Spleen (tissue), 11 donors: ENCODE measurements around the gene TBC1D13. TPM values are rescaled to one million over a fixed set of nuclear protein-coding genes. Genes with fewer than 3 reads are reported as not detected.

Experiments used
- DNase-seq: peaks from one replicate; pipeline ENCODE4 v3.0.0-alpha.2; 2020
- H3K27ac ChIP-seq, 8 donors: fragments of 200-600 bp; sonication (generic) in 7 of 8; 1 replicate in 4 of 8; 2 replicates in 4 of 8; pipeline versions ENCODE4 v1.5.0 to v1.8.0; 2016 to 2021; ENCODE audit warnings: inconsistent platforms in 4 of 8, mild to moderate bottlenecking in 4 of 8, moderate library complexity in 1 of 8
- H3K27me3 ChIP-seq, 7 donors: fragments of 200-600 bp; sonication (generic) in 6 of 7; replicated peaks in 1 of 7; 1 replicate in 4 of 7; 2 replicates in 3 of 7; pipeline versions ENCODE4 v1.5.0 to v1.8.0; 2016 to 2021; ENCODE audit warnings: inconsistent platforms in 3 of 7, mild to moderate bottlenecking in 1 of 7
- H3K36me3 ChIP-seq, 6 donors: fragments of 200-600 bp; sonication (generic) in 5 of 6; 1 replicate in 4 of 6; 2 replicates in 2 of 6; pipeline versions ENCODE4 v1.5.0 to v1.8.0; 2016 to 2021; ENCODE audit warnings: inconsistent platforms in 2 of 6
- H3K4me1 ChIP-seq, 6 donors: fragments of 200-600 bp; sonication (generic) in 5 of 6; 1 replicate in 3 of 6; 2 replicates in 3 of 6; pipeline versions ENCODE4 v1.5.0 to v1.8.0; 2016 to 2021; ENCODE audit warnings: inconsistent platforms in 3 of 6
- H3K4me3 ChIP-seq, 8 donors: fragments of 200-600 bp; sonication (generic) in 7 of 8; 1 replicate in 4 of 8; 2 replicates in 4 of 8; pipeline versions ENCODE4 v1.5.0 to v1.8.0; 2016 to 2021; ENCODE audit warnings: inconsistent platforms in 4 of 8, mild to moderate bottlenecking in 4 of 8, moderate library complexity in 2 of 8
- H3K9me3 ChIP-seq, 8 donors: fragments of 200-600 bp; sonication (generic) in 7 of 8; 1 replicate in 4 of 8; 2 replicates in 4 of 8; pipeline versions ENCODE4 v1.5.0 to v1.8.0; 2016 to 2021; ENCODE audit warnings: inconsistent platforms in 4 of 8
- POLR2A ChIP-seq, 3 donors: fragments of 450-650 bp; IDR thresholded peaks; one replicate each; pipeline ENCODE4 v1.5.1; 2017; ENCODE audit warnings: antibody characterized with exemption in 3 of 3, mild to moderate bottlenecking in 1 of 3
- POLR2AphosphoS5 ChIP-seq, 3 donors: sonication (generic); formaldehyde crosslinking; IDR thresholded peaks; one replicate each; pipeline ENCODE4 v1.5.1; 2017; ENCODE audit warnings: antibody characterized with exemption in 3 of 3
- WGBS, 5 donors: extraction: QIAGEN DNeasy Blood & Tissue Kit in 3 of 5; methylation state at CpG; one replicate each; pipeline versions ENCODE4 v1.1.5 to v1.1.7; 2013 to 2018; 5-methylcytosine and 5-hydroxymethylcytosine counted together
- intact Hi-C: fragments of 100-400 bp; cut with DNase I; formaldehyde crosslinking; loops from one replicate; pipeline ENCODE4 v1.15.0; 2023; ENCODE audit warnings: low total_unique reads
- polyA plus RNA-seq, 3 donors: library from polyadenylated mRNA; stranded (reverse); fragments of 200-250 nt; gene quantifications; one replicate each; pipeline ENCODE4 v1.2.1, GENCODE V29; 2013
- total RNA-seq, 7 donors: library from RNA; depleted of rRNA in 3 of 7; stranded (reverse); fragments of >200 nt in 3 of 7; fragmentation: NEBNext Ultra II Directional in 4 of 7; extraction: Animal tissue kit (Norgen Biotek cat#: 25700) in 4 of 7; gene quantifications; one replicate each; pipeline versions ENCODE4 v1.1.0 to v1.2.1, GENCODE V29; 2016 to 2021
- TF ChIP-seq, protein P1 (sequence below), 11 experiments: fragments of 200-600 bp in 7 of 11; fragments of 450-650 bp in 4 of 11; sonication (generic) in 4 of 11; IDR thresholded peaks in 8 of 11; conservative IDR thresholded peaks in 3 of 11; 1 replicate in 7 of 11; 2 replicates in 4 of 11; pipeline versions ENCODE4 v1.4.0 to v1.8.0; 2016 to 2021; ENCODE audit warnings: antibody characterized with exemption in 11 of 11, inconsistent platforms in 4 of 11, mild to moderate bottlenecking in 1 of 11
- donor health status: healthy with polysubstance abuse.
- donor health status: DM: no; HTN: no; CAD: no; lungs with moderate emphysema.
- donor health status: DM: no; HTN: no; CAD: no.
- donor health status: Bipolar disorder and iron deficiency.
- donor health status: healthy.
- donor health status: DM: no; HTN: no; CAD: no.
- donor health status: DM: yes; HTN: yes; CAD: no.

Gene TBC1D13
- total and polyA plus RNA-seq, 10 donors: 10.8 to 34.2 (median 23.9) TPM

DNA sequence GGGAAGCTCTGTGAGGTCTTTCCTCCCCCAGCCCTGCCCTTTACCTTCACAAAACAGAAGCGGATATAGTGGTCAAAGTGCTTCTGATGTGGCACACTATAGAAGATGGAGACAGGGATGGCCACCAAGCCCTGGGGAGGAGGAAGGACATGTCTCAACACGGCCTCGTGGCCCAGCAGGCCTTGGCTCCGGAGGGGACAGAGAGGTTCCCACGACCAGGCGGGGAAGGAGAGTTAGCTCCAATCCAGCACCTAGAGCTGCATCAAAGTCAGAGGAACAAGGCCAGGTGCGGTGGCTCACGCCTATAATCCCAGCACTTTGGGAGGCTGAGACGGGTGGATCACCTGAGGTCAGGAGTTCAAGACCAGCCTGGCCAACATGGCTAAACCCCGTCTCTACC, 46.6 kb downstream of the TBC1D13 start:
- no peak for DNase-seq
- Histone ChIP-seq H3K36me3 (peaks cover 0 to 45% (median 6%) of the 10 kb centered on the region in 6 donors), H3K9me3 (no peaks in the 10 kb centered on the region), H3K4me1 (peaks cover 3 to 18% (median 12%) of the 10 kb centered on the region in 6 donors), H3K27ac (no peak overlapping the region), H3K4me3 (no peak overlapping the region), H3K27me3 (no peaks in the 10 kb centered on the region)
- WGBS, 5 donors: 94 to 97% (median 95%) methylated on average over 9 to 10 of the region's 10 CpGs
- TF ChIP-seq POLR2A (IDR thresholded peaks at IDR 0.05) (no peak), POLR2AphosphoS5 (IDR thresholded peaks at IDR 0.05) (no peak)
- TF ChIP-seq, protein P1, sequence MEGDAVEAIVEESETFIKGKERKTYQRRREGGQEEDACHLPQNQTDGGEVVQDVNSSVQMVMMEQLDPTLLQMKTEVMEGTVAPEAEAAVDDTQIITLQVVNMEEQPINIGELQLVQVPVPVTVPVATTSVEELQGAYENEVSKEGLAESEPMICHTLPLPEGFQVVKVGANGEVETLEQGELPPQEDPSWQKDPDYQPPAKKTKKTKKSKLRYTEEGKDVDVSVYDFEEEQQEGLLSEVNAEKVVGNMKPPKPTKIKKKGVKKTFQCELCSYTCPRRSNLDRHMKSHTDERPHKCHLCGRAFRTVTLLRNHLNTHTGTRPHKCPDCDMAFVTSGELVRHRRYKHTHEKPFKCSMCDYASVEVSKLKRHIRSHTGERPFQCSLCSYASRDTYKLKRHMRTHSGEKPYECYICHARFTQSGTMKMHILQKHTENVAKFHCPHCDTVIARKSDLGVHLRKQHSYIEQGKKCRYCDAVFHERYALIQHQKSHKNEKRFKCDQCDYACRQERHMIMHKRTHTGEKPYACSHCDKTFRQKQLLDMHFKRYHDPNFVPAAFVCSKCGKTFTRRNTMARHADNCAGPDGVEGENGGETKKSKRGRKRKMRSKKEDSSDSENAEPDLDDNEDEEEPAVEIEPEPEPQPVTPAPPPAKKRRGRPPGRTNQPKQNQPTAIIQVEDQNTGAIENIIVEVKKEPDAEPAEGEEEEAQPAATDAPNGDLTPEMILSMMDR (IDR thresholded peaks at IDR 0.05 in 8 of 11, conservative IDR thresholded peaks at IDR 0.05 in 3 of 11): no peak
- intact Hi-C loops: no loop called here

DNA sequence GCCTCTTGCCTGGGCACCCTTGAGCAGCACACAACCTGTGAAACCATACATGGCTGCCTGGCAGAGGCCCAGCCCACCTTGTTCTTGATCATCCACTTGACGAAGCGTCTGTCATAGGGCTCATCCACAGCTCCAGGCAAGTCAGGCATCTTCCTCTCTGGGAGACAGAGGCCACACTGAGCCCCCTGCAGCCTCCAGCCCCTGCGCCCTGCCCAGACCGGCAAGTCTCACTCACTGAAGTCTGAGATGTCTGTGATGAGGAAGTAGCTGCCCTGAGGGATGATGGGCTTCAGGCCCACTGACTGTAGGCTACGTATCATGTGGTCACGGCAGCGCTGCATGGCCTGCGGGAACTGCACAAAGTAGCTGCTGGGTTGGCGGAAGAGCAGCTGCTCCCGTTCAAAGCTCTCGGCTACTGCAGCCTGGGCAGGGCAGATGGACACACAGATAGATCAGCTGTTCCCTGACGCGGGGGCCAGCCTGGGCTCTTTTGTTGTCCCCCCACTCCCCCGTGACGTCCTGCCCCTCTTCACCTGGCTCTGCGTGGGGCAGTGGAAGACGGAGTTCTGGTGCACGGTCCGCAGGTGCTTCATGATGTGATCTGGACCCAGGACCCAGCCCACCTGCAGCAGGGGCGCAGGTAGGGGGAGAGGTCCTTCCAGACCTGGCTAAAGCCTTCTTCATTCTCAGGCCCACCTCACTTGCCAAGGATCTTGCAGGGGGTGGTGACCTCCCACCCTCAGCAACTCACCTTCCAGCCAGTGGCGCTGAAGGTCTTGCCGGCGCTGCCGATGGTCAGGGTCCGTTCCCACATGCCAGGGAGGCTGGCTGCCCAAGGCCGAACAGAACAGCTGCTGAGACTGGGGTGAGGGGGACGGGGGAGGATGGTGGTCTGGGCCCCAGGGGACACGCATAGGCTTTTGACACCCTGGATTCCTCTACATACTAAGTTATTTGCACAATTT, 48.5 kb downstream of the TBC1D13 start:
- peaks cover 0 to 2% (median 0%) of the 10 kb centered on the region in 6 donors for H3K4me1 ChIP-seq
- 91 to 98% (median 94%) methylated on average over 13 to 28 of the region's 28 CpGs for WGBS, 5 donors
- DNase-seq: peak; percentile 57

DNA sequence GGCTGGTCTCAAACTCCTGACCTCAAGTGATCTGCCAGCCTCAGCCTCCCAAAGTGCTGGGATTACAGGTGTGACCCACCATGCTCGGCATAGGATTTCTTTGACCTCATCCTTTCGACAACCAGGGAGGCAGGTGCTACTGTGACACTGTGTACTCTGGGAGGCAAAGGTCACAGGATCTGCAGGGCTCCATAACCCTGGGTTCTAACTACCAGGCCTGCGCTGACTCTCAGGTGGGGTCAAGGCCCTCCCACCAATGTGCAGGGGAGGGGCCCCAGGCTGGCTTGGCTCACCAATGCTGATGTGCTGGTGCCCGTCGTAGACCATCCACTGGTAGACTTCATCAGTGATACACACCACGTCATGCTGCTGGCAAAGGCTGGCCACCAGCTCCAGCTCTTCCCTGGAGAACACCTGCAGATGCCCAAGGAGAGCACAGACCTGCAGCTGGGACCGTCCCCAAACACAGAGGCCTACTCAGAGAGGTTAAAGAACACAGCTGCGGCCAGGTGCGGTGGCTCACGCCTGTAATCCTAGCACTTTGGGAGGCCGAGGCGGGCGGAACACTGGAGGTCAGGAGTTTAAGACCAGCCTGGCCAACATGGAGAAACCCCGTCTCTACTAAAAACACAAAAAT, 49.6 kb downstream of the TBC1D13 start:
- WGBS, 5 donors: 90 to 98% (median 93%) methylated on average over 10 to 14 of the region's 14 CpGs
- peaks cover 0 to 68% (median 6%) of the 10 kb centered on the region in 6 donors for H3K36me3 ChIP-seq
- no peaks in the 10 kb centered on the region for H3K27me3 ChIP-seq
- H3K4me1 ChIP-seq: no peaks in the 10 kb centered on the region
- intact Hi-C loops: no loop called here
- no peaks in the 10 kb centered on the region for H3K9me3 ChIP-seq
- peak; percentile 51 for DNase-seq
- no peak overlapping the region for H3K4me3 ChIP-seq
- no peak for TF ChIP-seq POLR2AphosphoS5 (IDR thresholded peaks at IDR 0.05)
- TF ChIP-seq POLR2A (IDR thresholded peaks at IDR 0.05): no peak
- TF ChIP-seq, protein P1 (IDR thresholded peaks at IDR 0.05 in 8 of 11, conservative IDR thresholded peaks at IDR 0.05 in 3 of 11): no peak
- H3K27ac ChIP-seq: no peak overlapping the region

More for the DNA sequence above, 48.5 kb downstream of the TBC1D13 start:
- TF ChIP-seq POLR2A (IDR thresholded peaks at IDR 0.05): no peak
- no peak for TF ChIP-seq POLR2AphosphoS5 (IDR thresholded peaks at IDR 0.05)
- TF ChIP-seq, protein P1 (IDR thresholded peaks at IDR 0.05 in 8 of 11, conservative IDR thresholded peaks at IDR 0.05 in 3 of 11): no peak
- H3K4me3 ChIP-seq: no peak overlapping the region
- no peaks in the 10 kb centered on the region for H3K27me3 ChIP-seq
- H3K36me3 ChIP-seq: peaks cover 0 to 60% (median 6%) of the 10 kb centered on the region in 6 donors
- no peaks in the 10 kb centered on the region for H3K9me3 ChIP-seq
- intact Hi-C loops: no loop called here
- H3K27ac ChIP-seq: no peak overlapping the region

DNA sequence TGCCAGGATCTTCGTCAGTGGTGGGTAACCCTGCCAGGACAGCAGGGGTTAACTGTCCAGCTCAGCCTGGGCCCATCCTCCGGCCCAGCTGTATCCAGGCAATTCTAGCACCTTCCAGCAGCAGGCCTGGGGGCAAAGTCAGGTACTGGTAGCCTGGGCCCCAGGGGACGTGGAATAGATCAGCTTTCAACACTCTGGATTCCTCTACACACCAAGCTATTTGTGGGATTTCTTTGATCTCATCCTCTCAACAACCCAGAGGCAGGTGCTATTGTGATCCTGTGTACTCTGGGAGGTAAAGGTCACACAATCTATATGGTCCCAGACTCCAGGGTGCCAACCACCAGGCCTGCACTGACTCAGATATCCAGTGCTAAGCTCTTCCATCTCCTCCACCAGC, 51.3 kb downstream of the TBC1D13 start:
- Histone ChIP-seq H3K27ac (no peak overlapping the region), H3K27me3 (no peaks in the 10 kb centered on the region), H3K4me1 (no peaks in the 10 kb centered on the region), H3K9me3 (no peaks in the 10 kb centered on the region), H3K36me3 (peaks cover 0 to 77% (median 6%) of the 10 kb centered on the region in 6 donors), H3K4me3 (no peak overlapping the region)
- 88 to 100% (median 92%) methylated on average over 2 to 3 of the region's 3 CpGs for WGBS, 5 donors
- intact Hi-C loops: no loop called here
- no peak for TF ChIP-seq POLR2A (IDR thresholded peaks at IDR 0.05)
- DNase-seq: no peak
